HG03039 (cell line): ENCODE measurements around the gene FMN2.

ENCODE experiments used
- ATAC-seq: cut with Tn5 transposase; IDR thresholded peaks from one replicate; pipeline ENCODE4 v1.9.1; 2021; ENCODE audit warnings: mild to moderate bottlenecking, moderate library complexity; ENCODE audit not compliant: unreplicated experiment

Gene FMN2

GRCh38 chr1:240515505-240515904 is 423.8 kb downstream of the FMN2 start:
- no peak for ATAC-seq

GRCh38 chr1:240516069-240516468 is 424.4 kb downstream of the FMN2 start:
- ATAC-seq = no peak

- no peak for ATAC-seq
Measured at GRCh38 chr1:240517891-240518290, 426.2 kb downstream of the FMN2 start.

- ATAC-seq = no peak
Measured at GRCh38 chr1:240522122-240522822, 430.6 kb downstream of the FMN2 start.

GRCh38 chr1:240524356-240525069 is 432.8 kb downstream of the FMN2 start:
- ATAC-seq = no peak
